ENCODE data around the gene ZMYND10.
A peak's percentile ranks its signal among the peaks of the same experiment; 100 is the strongest.

The ZMYND10 gene

GRCh38 chr3:50345586-50346234 lies at the start of gene ZMYND10:
TSS of gene ZMYND10 (minus strand) at chr3:50345732. CDS start at chr3:50345579, 153 bp downstream.
- peak; percentile 64 to 66 for DNase-seq (ENCODE audit: low read depth in 2 of 2)

GRCh38 chr3:50393061-50393460 lies 47.5 kb upstream of the ZMYND10 start:
- no peak for DNase-seq (ENCODE audit: low read depth in 2 of 2)

- no peak for DNase-seq (ENCODE audit: low read depth in 2 of 2)
Observed at GRCh38 chr3:50392101-50392715, 46.7 kb upstream of the ZMYND10 start.

- DNase-seq (ENCODE audit: low read depth in 2 of 2): no peak
Observed at GRCh38 chr3:50390508-50391224, 45.1 kb upstream of the ZMYND10 start.

- DNase-seq (ENCODE audit: low read depth in 2 of 2): no peak
Observed at GRCh38 chr3:50389414-50389767, 43.9 kb upstream of the ZMYND10 start.

- no peak for DNase-seq (ENCODE audit: low read depth in 2 of 2)
Observed at GRCh38 chr3:50388720-50389413, 43.3 kb upstream of the ZMYND10 start.

GRCh38 chr3:50388016-50388719 lies 42.6 kb upstream of the ZMYND10 start:
- DNase-seq (ENCODE audit: low read depth in 2 of 2): no peak

GRCh38 chr3:50385754-50386153 lies 40.2 kb upstream of the ZMYND10 start:
- DNase-seq (ENCODE audit: low read depth in 2 of 2): no peak

- no peak for DNase-seq (ENCODE audit: low read depth in 2 of 2)
Observed at GRCh38 chr3:50383750-50384149, 38.2 kb upstream of the ZMYND10 start.

GRCh38 chr3:50382722-50383121 lies 37.2 kb upstream of the ZMYND10 start:
- DNase-seq (ENCODE audit: low read depth in 2 of 2): no peak

GRCh38 chr3:50381383-50381782 lies 35.9 kb upstream of the ZMYND10 start:
- no peak for DNase-seq (ENCODE audit: low read depth in 2 of 2)

GRCh38 chr3:50380405-50381085 lies 35.0 kb upstream of the ZMYND10 start:
- no peak for DNase-seq (ENCODE audit: low read depth in 2 of 2)

- DNase-seq (ENCODE audit: low read depth in 2 of 2): no peak
Observed at GRCh38 chr3:50378757-50379156, 33.2 kb upstream of the ZMYND10 start.

GRCh38 chr3:50378024-50378423 lies 32.5 kb upstream of the ZMYND10 start:
- no peak for DNase-seq (ENCODE audit: low read depth in 2 of 2)

- no peak for DNase-seq (ENCODE audit: low read depth in 2 of 2)
Observed at GRCh38 chr3:50375258-50375931, 29.9 kb upstream of the ZMYND10 start.

- no peak for DNase-seq (ENCODE audit: low read depth in 2 of 2)
Observed at GRCh38 chr3:50374363-50375257, 29.1 kb upstream of the ZMYND10 start.

- no peak for DNase-seq (ENCODE audit: low read depth in 2 of 2)
Observed at GRCh38 chr3:50373146-50374051, 27.9 kb upstream of the ZMYND10 start.

GRCh38 chr3:50372349-50372748 lies 26.8 kb upstream of the ZMYND10 start:
- DNase-seq (ENCODE audit: low read depth in 2 of 2): no peak
